Type B pancreatic cell (in vitro differentiated cells): ENCODE measurements around the gene RGS9. TPM values are rescaled to one million over a fixed set of nuclear protein-coding genes. Genes with fewer than 3 reads are reported as not detected.

ENCODE experiments used
- DNase-seq: peaks from one replicate; pipeline ENCODE4 v3.0.0; 2021; ENCODE audit warnings: mixed read lengths; ENCODE audit not compliant: unreplicated experiment; ENCODE audit errors: extremely low spot score
- H3K27ac Mint-ChIP-seq: 2 replicates; pipeline ENCODE4 v1.8.0; 2021; ENCODE audit warnings: mild to moderate bottlenecking, mixed read lengths
- H3K27me3 Mint-ChIP-seq: 2 replicates; pipeline ENCODE4 v1.8.0; 2021; ENCODE audit warnings: mixed read lengths
- H3K36me3 Mint-ChIP-seq: 2 replicates; pipeline ENCODE4 v1.8.0; 2021; ENCODE audit warnings: mixed read lengths
- H3K4me1 Mint-ChIP-seq: one replicate; pipeline ENCODE4 v1.8.0; 2021; ENCODE audit warnings: mixed read lengths; ENCODE audit not compliant: unreplicated experiment
- H3K4me3 Mint-ChIP-seq: 2 replicates; pipeline ENCODE4 v1.8.0; 2021; ENCODE audit warnings: mild to moderate bottlenecking, mixed read lengths
- H3K9me3 Mint-ChIP-seq: 2 replicates; pipeline ENCODE4 v1.8.0; 2021; ENCODE audit warnings: mixed read lengths
- CTCF ChIP-seq: fragments of 200-600 bp; sonication (generic); conservative IDR thresholded peaks from 2 replicates; pipeline ENCODE4 v1.5.0; 2021; ENCODE audit warnings: antibody characterized with exemption, mild to moderate bottlenecking
- total RNA-seq: library from RNA; stranded (reverse); gene quantifications from 2 replicates; pipeline ENCODE4 v1.2.1, GENCODE V29; 2021; ENCODE audit warnings: low replicate concordance

RGS9 gene
- total RNA-seq, 1 donor from 2014 or later = 5.5 TPM

GRCh38 chr17:65181237-65182061 lies 44.3 kb downstream of the RGS9 start:
- H3K9me3 Mint-ChIP-seq = peaks cover 4% of the 10 kb centered on the region
- H3K27me3 Mint-ChIP-seq = peaks cover 5% of the 10 kb centered on the region
- peaks cover 26% of the 10 kb centered on the region for H3K4me1 Mint-ChIP-seq
- TF ChIP-seq CTCF = no peak
- H3K27ac Mint-ChIP-seq = no peak overlapping the region
- H3K4me3 Mint-ChIP-seq = no peak overlapping the region
- DNase-seq = no peak
- H3K36me3 Mint-ChIP-seq = no peaks in the 10 kb centered on the region

- H3K27ac Mint-ChIP-seq = no peak overlapping the region
- no peak overlapping the region for H3K4me3 Mint-ChIP-seq
- TF ChIP-seq CTCF = no peak
- no peak for DNase-seq
- H3K9me3 Mint-ChIP-seq = peaks cover 3% of the 10 kb centered on the region
- H3K4me1 Mint-ChIP-seq = peaks cover 26% of the 10 kb centered on the region
- H3K36me3 Mint-ChIP-seq = no peaks in the 10 kb centered on the region
- peaks cover 5% of the 10 kb centered on the region for H3K27me3 Mint-ChIP-seq
Measured at GRCh38 chr17:65182233-65182632, 45.1 kb downstream of the RGS9 start.

- Mint-ChIP-seq H3K4me3 (no peak overlapping the region), H3K4me1 (peaks cover 23% of the 10 kb centered on the region), H3K9me3 (no peaks in the 10 kb centered on the region), H3K27ac (peak overlapping the region; percentile 47), H3K27me3 (peaks cover 5% of the 10 kb centered on the region), H3K36me3 (no peaks in the 10 kb centered on the region)
- TF ChIP-seq CTCF = no peak
- DNase-seq = no peak
Measured at GRCh38 chr17:65183736-65184135, 46.6 kb downstream of the RGS9 start.

- Mint-ChIP-seq H3K27me3 (peaks cover 5% of the 10 kb centered on the region), H3K4me3 (no peak overlapping the region), H3K9me3 (no peaks in the 10 kb centered on the region), H3K27ac (peak overlapping the region; percentile 47), H3K36me3 (no peaks in the 10 kb centered on the region), H3K4me1 (peaks cover 17% of the 10 kb centered on the region)
- no peak for DNase-seq
- no peak for TF ChIP-seq CTCF
Measured at GRCh38 chr17:65184235-65184959, 47.2 kb downstream of the RGS9 start.

- Mint-ChIP-seq H3K4me1 (peaks cover 12% of the 10 kb centered on the region), H3K4me3 (no peak overlapping the region), H3K27ac (no peak overlapping the region), H3K36me3 (no peaks in the 10 kb centered on the region), H3K9me3 (no peaks in the 10 kb centered on the region), H3K27me3 (peaks cover 5% of the 10 kb centered on the region)
- no peak for DNase-seq
- no peak for TF ChIP-seq CTCF
Measured at GRCh38 chr17:65185062-65185461, 47.9 kb downstream of the RGS9 start.
